Spleen (tissue), 13 donors: ENCODE measurements around the gene OR5I1. TPM values are rescaled to one million over a fixed set of nuclear protein-coding genes. Genes with fewer than 3 reads are reported as not detected.

Experiments used
- DNase-seq: peaks from one replicate; pipeline ENCODE4 v3.0.0-alpha.2; 2020
- H3K27ac ChIP-seq, 8 donors: fragments of 200-600 bp; sonication (generic) in 7 of 8; 1 replicate in 4 of 8; 2 replicates in 4 of 8; pipeline versions ENCODE4 v1.5.0 to v1.8.0; 2016 to 2021; ENCODE audit warnings: inconsistent platforms in 4 of 8, mild to moderate bottlenecking in 4 of 8, moderate library complexity in 1 of 8
- H3K27me3 ChIP-seq, 7 donors: fragments of 200-600 bp; sonication (generic) in 6 of 7; replicated peaks in 1 of 7; 1 replicate in 4 of 7; 2 replicates in 3 of 7; pipeline versions ENCODE4 v1.5.0 to v1.8.0; 2016 to 2021; ENCODE audit warnings: inconsistent platforms in 3 of 7, mild to moderate bottlenecking in 1 of 7
- H3K36me3 ChIP-seq, 6 donors: fragments of 200-600 bp; sonication (generic) in 5 of 6; 1 replicate in 4 of 6; 2 replicates in 2 of 6; pipeline versions ENCODE4 v1.5.0 to v1.8.0; 2016 to 2021; ENCODE audit warnings: inconsistent platforms in 2 of 6
- H3K4me1 ChIP-seq, 6 donors: fragments of 200-600 bp; sonication (generic) in 5 of 6; 1 replicate in 3 of 6; 2 replicates in 3 of 6; pipeline versions ENCODE4 v1.5.0 to v1.8.0; 2016 to 2021; ENCODE audit warnings: inconsistent platforms in 3 of 6
- H3K4me3 ChIP-seq, 8 donors: fragments of 200-600 bp; sonication (generic) in 7 of 8; 1 replicate in 4 of 8; 2 replicates in 4 of 8; pipeline versions ENCODE4 v1.5.0 to v1.8.0; 2016 to 2021; ENCODE audit warnings: inconsistent platforms in 4 of 8, mild to moderate bottlenecking in 4 of 8, moderate library complexity in 2 of 8
- H3K9me3 ChIP-seq, 8 donors: fragments of 200-600 bp; sonication (generic) in 7 of 8; 1 replicate in 4 of 8; 2 replicates in 4 of 8; pipeline versions ENCODE4 v1.5.0 to v1.8.0; 2016 to 2021; ENCODE audit warnings: inconsistent platforms in 4 of 8
- CTCF ChIP-seq, 11 experiments: fragments of 200-600 bp in 7 of 11; fragments of 450-650 bp in 4 of 11; sonication (generic) in 4 of 11; IDR thresholded peaks in 8 of 11; conservative IDR thresholded peaks in 3 of 11; 1 replicate in 7 of 11; 2 replicates in 4 of 11; pipeline versions ENCODE4 v1.4.0 to v1.8.0; 2016 to 2021; ENCODE audit warnings: antibody characterized with exemption in 11 of 11, inconsistent platforms in 4 of 11, mild to moderate bottlenecking in 1 of 11
- POLR2A ChIP-seq, 3 donors: fragments of 450-650 bp; IDR thresholded peaks; one replicate each; pipeline ENCODE4 v1.5.1; 2017; ENCODE audit warnings: antibody characterized with exemption in 3 of 3, mild to moderate bottlenecking in 1 of 3
- POLR2AphosphoS5 ChIP-seq, 3 donors: sonication (generic); formaldehyde crosslinking; IDR thresholded peaks; one replicate each; pipeline ENCODE4 v1.5.1; 2017; ENCODE audit warnings: antibody characterized with exemption in 3 of 3
- WGBS, 5 donors: extraction: QIAGEN DNeasy Blood & Tissue Kit in 3 of 5; methylation state at CpG; one replicate each; pipeline versions ENCODE4 v1.1.5 to v1.1.7; 2013 to 2018; 5-methylcytosine and 5-hydroxymethylcytosine counted together
- intact Hi-C: fragments of 100-400 bp; cut with DNase I; formaldehyde crosslinking; loops from one replicate; pipeline ENCODE4 v1.15.0; 2023; ENCODE audit warnings: low total_unique reads
- long read RNA-seq, 2 donors: transcript quantifications; one replicate each; lab custom pipeline, GENCODE V29; 2026
- polyA plus RNA-seq, 3 donors: library from polyadenylated mRNA; stranded (reverse); fragments of 200-250 nt; gene quantifications; one replicate each; pipeline ENCODE4 v1.2.1, GENCODE V29; 2013
- total RNA-seq, 7 donors: library from RNA; depleted of rRNA in 3 of 7; stranded (reverse); fragments of >200 nt in 3 of 7; fragmentation: NEBNext Ultra II Directional in 4 of 7; extraction: Animal tissue kit (Norgen Biotek cat#: 25700) in 4 of 7; gene quantifications; one replicate each; pipeline versions ENCODE4 v1.1.0 to v1.2.1, GENCODE V29; 2016 to 2021
- donor health status: healthy with polysubstance abuse.
- donor health status: DM: no; HTN: no; CAD: no; lungs with moderate emphysema.
- donor health status: DM: no; HTN: no; CAD: no.
- donor health status: Bipolar disorder and iron deficiency.
- donor health status: healthy.
- donor health status: DM: no; HTN: no; CAD: no.
- donor health status: DM: yes; HTN: yes; CAD: no.

OR5I1 gene
- total RNA-seq (not detected), polyA plus RNA-seq (not detected)
- long read RNA-seq, donor 1, result 0 reads
- long read RNA-seq, donor 2, result 0 reads

DNA sequence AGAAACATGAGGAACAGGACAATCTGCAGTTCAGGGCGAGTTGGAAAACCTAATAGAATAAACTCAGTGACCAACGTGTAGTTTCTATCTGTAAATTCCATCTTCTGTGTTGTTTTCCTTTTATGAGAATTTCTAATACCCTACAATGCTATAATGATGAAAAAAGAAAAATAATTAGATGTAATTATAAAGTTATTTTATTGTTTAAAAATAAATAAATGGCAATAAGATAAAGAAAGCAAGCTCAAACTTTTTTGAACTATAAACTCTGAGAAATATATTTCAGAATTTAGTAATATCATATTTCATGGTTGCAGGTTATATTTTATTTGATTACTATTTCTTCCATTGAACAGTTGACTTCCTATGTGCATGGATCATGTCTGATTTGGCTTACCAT is at the start of gene OR5I1:
OR5I1 (minus strand) TSS at position 101 of the 400 bp plus-strand sequence; CDS start at position 101, 0 bp downstream.
- H3K9me3 ChIP-seq, result peaks cover 0 to 6% (median 0%) of the 10 kb centered on the region in 8 donors
- 54 to 77% (median 66%) methylated on average over 2 of the region's 2 CpGs for WGBS, 5 donors
- TF ChIP-seq CTCF (IDR thresholded peaks at IDR 0.05 in 8 of 11, conservative IDR thresholded peaks at IDR 0.05 in 3 of 11) (no peak), POLR2AphosphoS5 (IDR thresholded peaks at IDR 0.05) (no peak), POLR2A (IDR thresholded peaks at IDR 0.05) (no peak)
- no peaks in the 10 kb centered on the region for H3K4me1 ChIP-seq
- no peak for DNase-seq
- no peak within 1 kb of the TSS for H3K4me3 ChIP-seq
- H3K36me3 ChIP-seq, result no peaks in the 10 kb centered on the region
- no peaks in the 10 kb centered on the region for H3K27me3 ChIP-seq
- no peak within 1 kb of the TSS for H3K27ac ChIP-seq
- intact Hi-C loops, result no loop called here

DNA sequence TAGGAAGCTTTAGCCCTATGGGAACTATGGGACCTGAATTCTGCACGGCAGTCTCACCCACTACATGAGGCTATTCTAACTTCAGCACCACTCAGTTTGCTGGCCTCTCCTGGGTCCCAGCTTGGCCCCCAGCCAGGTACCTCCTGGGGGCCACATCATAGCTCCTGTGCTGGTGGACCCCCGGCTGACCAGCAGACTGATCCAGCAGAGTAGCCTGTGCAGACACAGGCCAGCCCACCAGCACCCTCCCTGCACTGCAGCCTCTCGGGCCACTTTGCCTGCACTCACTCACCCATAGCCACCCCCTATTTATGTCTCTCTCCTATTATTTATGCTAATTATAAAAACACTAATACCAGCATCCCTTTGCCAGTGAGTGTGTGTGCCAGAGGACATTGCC is 34.7 kb upstream of the OR5I1 start:
- intact Hi-C loops, result no loop called here
- H3K4me3 ChIP-seq, result no peak overlapping the region
- TF ChIP-seq POLR2AphosphoS5 (IDR thresholded peaks at IDR 0.05), result no peak
- TF ChIP-seq POLR2A (IDR thresholded peaks at IDR 0.05), result no peak
- no peak for TF ChIP-seq CTCF (IDR thresholded peaks at IDR 0.05 in 8 of 11, conservative IDR thresholded peaks at IDR 0.05 in 3 of 11)
- no peak overlapping the region for H3K27ac ChIP-seq
- H3K27me3 ChIP-seq, result no peaks in the 10 kb centered on the region
- no peaks in the 10 kb centered on the region for H3K36me3 ChIP-seq
- DNase-seq, result no peak
- no peaks in the 10 kb centered on the region for H3K4me1 ChIP-seq
- WGBS, 5 donors, result 77 to 90% (median 88%) methylated on average over 2 to 3 of the region's 3 CpGs
- H3K9me3 ChIP-seq, result peaks cover 0 to 25% (median 7%) of the 10 kb centered on the region in 8 donors

DNA sequence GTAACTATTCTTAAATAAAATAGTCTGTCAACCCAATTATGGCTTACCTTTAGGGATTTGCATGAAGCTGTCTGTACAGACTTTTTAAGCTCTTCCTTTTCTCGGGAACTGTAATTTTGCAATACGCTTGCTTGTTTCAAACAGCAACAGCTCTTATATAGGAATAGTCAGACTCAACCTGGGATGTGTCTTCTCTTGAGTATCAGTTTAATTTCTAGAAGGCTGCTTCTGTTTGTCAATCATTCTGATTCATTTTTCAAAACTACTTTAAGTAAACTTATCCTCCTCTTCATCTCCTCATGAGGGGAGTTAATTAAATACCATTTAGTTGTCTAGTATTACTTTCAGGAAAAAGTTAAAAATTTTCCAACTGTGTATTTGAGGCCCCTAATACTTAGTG is 33.6 kb upstream of the OR5I1 start, which contains the start of gene OR10AG1:
OR10AG1 (minus strand) TSS at position 101 of the 400 bp plus-strand sequence; CDS start at position 63, 38 bp downstream.
- H3K36me3 ChIP-seq, result no peaks in the 10 kb centered on the region
- no peak within 1 kb of the TSS for H3K4me3 ChIP-seq
- H3K4me1 ChIP-seq, result no peaks in the 10 kb centered on the region
- peaks cover 0 to 25% (median 7%) of the 10 kb centered on the region in 8 donors for H3K9me3 ChIP-seq
- H3K27ac ChIP-seq, result no peak within 1 kb of the TSS
- no peaks in the 10 kb centered on the region for H3K27me3 ChIP-seq
- intact Hi-C loops, result no loop called here
- DNase-seq, result no peak
- 77 to 88% (median 86%) methylated on average over 2 of the region's 2 CpGs for WGBS, 5 donors
- no peak for TF ChIP-seq POLR2AphosphoS5 (IDR thresholded peaks at IDR 0.05)
- TF ChIP-seq CTCF (IDR thresholded peaks at IDR 0.05 in 8 of 11, conservative IDR thresholded peaks at IDR 0.05 in 3 of 11), result no peak
- no peak for TF ChIP-seq POLR2A (IDR thresholded peaks at IDR 0.05)

DNA sequence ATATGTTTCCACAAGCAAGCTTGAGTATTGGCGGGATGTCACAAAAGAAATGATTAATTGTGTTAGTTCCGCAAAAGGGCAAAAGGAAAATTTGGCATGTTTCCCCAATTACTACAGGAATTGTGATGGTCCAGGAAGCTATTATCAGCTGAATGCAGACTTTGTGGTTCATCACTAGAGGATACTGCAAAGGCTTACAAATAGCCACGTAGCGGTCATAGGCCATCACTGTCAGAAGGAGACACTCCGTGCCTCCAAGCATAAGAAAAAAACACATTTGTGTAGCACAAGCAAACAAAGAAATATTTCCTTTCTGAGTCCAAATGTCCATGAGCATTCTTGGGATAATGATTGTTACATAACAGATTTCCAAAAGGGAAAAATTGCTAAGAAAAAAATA is 31.7 kb upstream of the OR5I1 start:
- Histone ChIP-seq H3K4me1 (no peaks in the 10 kb centered on the region), H3K36me3 (no peaks in the 10 kb centered on the region), H3K9me3 (peaks cover 0 to 25% (median 7%) of the 10 kb centered on the region in 8 donors), H3K4me3 (no peak overlapping the region), H3K27ac (no peak overlapping the region), H3K27me3 (no peaks in the 10 kb centered on the region)
- intact Hi-C loops, result no loop called here
- WGBS, 5 donors, result 76 to 83% (median 80%) methylated on average over 5 of the region's 5 CpGs
- no peak for DNase-seq
- TF ChIP-seq POLR2AphosphoS5 (IDR thresholded peaks at IDR 0.05), result no peak
- no peak for TF ChIP-seq CTCF (IDR thresholded peaks at IDR 0.05 in 8 of 11, conservative IDR thresholded peaks at IDR 0.05 in 3 of 11)
- no peak for TF ChIP-seq POLR2A (IDR thresholded peaks at IDR 0.05)
